AG04450 (cell line): ENCODE results near the gene SLC6A17. TPM values are rescaled to one million over a fixed set of nuclear protein-coding genes. Genes with fewer than 3 reads are reported as not detected.
A peak's percentile ranks its signal among the peaks of the same experiment; 100 is the strongest.

Experiments
- CTCF ChIA-PET: fragments of 300-600, 350-600 bp; formaldehyde crosslinking; extraction: SDS; loops from one replicate; lab custom pipeline; 2022; ENCODE audit warnings: antibody characterized with exemption, inconsistent platforms; lab: Charles Lee
- POLR2A ChIA-PET: fragments of 350-600 bp; formaldehyde crosslinking; extraction: SDS; loops from one replicate; lab custom pipeline; 2021; ENCODE audit warnings: antibody characterized with exemption, inconsistent platforms; lab: Yijun Ruan, JAX
- DNase-seq: peaks from one replicate; pipeline ENCODE4 v3.0.0-alpha.2; 2011; ENCODE audit warnings: low read depth, low spot score
- H3K27ac ChIP-seq: one replicate; pipeline ENCODE4 v1.5.1; 2012; ENCODE audit warnings: low read depth, low read length, control low read depth
- H3K27me3 ChIP-seq: one replicate; pipeline ENCODE4 v1.6.0; 2012; ENCODE audit warnings: low read length; ENCODE audit not compliant: control insufficient read depth, insufficient read depth
- H3K4me3 ChIP-seq: 2 replicates; pipeline ENCODE4 v1.5.1; 2011; ENCODE audit warnings: mild to moderate bottlenecking, low read depth, low read length, control low read depth
- H3K9me3 ChIP-seq: 2 replicates; pipeline ENCODE4 v1.5.1; 2012; ENCODE audit warnings: low read length; ENCODE audit not compliant: control insufficient read depth, insufficient read depth
- polyA plus RNA-seq: library from polyadenylated mRNA; depleted of rRNA; stranded (reverse); fragments of >200 nt; gene quantifications from 2 replicates; pipeline ENCODE4 v1.2.3, GENCODE V29; 2011
- TF ChIP-seq, protein P1 (sequence below): IDR thresholded peaks from 2 replicates; pipeline ENCODE4 v1.5.1; 2011; ENCODE audit warnings: low read depth, low read length, control low read depth, inconsistent platforms

Gene SLC6A17
- polyA plus RNA-seq, 1 experiment: 0.05 TPM

DNA sequence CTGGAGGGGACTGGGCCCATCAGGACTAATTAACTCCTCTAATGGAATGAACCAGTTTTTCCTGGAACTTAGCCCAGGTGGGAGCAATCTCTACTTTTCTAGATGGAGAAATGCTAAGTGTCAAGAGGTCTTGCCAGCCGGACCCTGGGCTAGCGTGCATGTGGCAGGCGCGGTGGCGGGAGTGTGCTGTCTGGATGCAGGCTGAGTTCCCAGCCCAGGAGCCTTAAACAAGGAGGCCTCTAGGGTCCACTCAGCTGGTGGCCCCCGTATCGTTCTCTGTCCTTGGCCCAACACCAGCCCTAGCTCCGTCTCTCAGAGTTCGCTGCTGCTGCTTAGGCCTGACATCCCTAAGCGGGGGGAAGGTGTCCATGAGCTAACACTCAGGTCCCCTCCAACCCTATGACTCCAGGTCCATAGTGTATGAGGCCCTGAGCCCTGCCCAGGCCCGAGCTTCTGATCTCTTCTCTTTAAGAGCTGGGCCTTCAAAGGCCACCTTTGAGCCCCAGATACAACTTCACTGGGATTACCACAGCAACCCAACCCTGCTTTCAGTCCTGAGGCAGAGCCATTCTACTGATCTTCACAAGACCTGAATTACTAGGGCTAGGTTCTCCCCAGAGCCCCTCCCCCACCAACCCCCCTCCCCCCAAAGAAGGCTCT, 56.1 kb downstream of the SLC6A17 start:
- DNase-seq: no peak
- ChIA-PET POLR2A (interaction anchor here (1.3 kb wide), 1 partner anchor 133 kb away, joined by 4 read pairs; the partner anchor contains the start of gene RBM15), CTCF (interaction anchor here (0.6 to 17.9 kb wide), 19 partner anchors 10 to 290 kb away, joined by 3 to 1035 read pairs (median 10); partner anchors contain the start of genes LAMTOR5 and RBM15)
- Histone ChIP-seq H3K27ac (no peak overlapping the region), H3K4me3 (no peak overlapping the region), H3K27me3 (peaks cover 6% of the 10 kb centered on the region), H3K9me3 (no peaks in the 10 kb centered on the region; the same call in 1 of the 2 replicates)
- TF ChIP-seq, protein P1, sequence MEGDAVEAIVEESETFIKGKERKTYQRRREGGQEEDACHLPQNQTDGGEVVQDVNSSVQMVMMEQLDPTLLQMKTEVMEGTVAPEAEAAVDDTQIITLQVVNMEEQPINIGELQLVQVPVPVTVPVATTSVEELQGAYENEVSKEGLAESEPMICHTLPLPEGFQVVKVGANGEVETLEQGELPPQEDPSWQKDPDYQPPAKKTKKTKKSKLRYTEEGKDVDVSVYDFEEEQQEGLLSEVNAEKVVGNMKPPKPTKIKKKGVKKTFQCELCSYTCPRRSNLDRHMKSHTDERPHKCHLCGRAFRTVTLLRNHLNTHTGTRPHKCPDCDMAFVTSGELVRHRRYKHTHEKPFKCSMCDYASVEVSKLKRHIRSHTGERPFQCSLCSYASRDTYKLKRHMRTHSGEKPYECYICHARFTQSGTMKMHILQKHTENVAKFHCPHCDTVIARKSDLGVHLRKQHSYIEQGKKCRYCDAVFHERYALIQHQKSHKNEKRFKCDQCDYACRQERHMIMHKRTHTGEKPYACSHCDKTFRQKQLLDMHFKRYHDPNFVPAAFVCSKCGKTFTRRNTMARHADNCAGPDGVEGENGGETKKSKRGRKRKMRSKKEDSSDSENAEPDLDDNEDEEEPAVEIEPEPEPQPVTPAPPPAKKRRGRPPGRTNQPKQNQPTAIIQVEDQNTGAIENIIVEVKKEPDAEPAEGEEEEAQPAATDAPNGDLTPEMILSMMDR: no peak

- no peak for DNase-seq
- Histone ChIP-seq H3K9me3 (no peaks in the 10 kb centered on the region; the same call in 1 of the 2 replicates), H3K4me3 (no peak overlapping the region), H3K27me3 (peaks cover 17% of the 10 kb centered on the region), H3K27ac (no peak overlapping the region)
- CTCF ChIA-PET: interaction anchor here (0.6 to 17.9 kb wide), 57 partner anchors 8 to 1376 kb away, joined by 3 to 1035 read pairs (median 4); partner anchors contain the start of genes LAMTOR5 and RBM15
- POLR2A ChIA-PET: interaction anchor here (1.1 to 1.3 kb wide), 3 partner anchors 130 to 288 kb away, joined by 3 to 5 read pairs (median 4); partner anchors contain the start of gene RBM15
- TF ChIP-seq, protein P1: peak; percentile 92
These were observed 57.5 kb downstream of the SLC6A17 start for GRCh38 chr1:110207831-110208230.

DNA sequence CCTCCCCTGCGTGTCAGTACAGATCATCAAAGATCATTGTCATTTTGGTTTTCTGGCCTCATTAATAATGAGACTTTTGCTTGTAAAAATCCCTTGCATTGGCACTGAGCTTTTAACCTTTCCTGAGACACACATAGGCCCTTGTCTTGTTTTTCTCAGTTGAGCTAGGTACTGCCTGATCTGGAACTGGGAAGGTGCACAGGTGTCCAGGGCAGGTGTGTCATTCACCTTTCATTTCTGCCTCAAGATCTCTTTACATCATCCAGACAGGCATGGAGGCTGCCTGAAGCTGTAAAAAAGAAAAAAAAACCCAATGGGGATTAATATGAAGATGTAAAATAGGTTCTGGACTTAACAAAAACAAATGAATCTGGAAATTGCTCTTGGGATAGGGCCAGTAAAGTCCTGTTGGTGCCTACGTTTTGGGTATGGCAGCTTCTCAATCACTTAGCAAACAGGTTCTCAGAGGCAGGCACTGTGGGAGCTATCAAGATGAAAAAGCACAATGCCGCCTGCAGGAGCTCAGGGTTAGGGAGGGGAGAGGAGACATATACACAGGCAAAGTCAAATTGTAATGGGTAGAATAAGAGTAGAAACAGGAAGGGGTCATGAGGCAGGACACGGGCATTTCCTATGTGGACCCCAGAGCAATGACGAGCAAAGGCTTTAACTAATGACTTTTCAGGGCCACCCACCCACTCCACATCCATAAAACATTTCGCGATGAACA, 58.8 kb downstream of the SLC6A17 start:
- CTCF ChIA-PET: interaction anchor here (0.5 to 17.9 kb wide), 26 partner anchors 10 to 303 kb away, joined by 3 to 1035 read pairs (median 8); partner anchors contain the start of genes LAMTOR5 and RBM15

DNA sequence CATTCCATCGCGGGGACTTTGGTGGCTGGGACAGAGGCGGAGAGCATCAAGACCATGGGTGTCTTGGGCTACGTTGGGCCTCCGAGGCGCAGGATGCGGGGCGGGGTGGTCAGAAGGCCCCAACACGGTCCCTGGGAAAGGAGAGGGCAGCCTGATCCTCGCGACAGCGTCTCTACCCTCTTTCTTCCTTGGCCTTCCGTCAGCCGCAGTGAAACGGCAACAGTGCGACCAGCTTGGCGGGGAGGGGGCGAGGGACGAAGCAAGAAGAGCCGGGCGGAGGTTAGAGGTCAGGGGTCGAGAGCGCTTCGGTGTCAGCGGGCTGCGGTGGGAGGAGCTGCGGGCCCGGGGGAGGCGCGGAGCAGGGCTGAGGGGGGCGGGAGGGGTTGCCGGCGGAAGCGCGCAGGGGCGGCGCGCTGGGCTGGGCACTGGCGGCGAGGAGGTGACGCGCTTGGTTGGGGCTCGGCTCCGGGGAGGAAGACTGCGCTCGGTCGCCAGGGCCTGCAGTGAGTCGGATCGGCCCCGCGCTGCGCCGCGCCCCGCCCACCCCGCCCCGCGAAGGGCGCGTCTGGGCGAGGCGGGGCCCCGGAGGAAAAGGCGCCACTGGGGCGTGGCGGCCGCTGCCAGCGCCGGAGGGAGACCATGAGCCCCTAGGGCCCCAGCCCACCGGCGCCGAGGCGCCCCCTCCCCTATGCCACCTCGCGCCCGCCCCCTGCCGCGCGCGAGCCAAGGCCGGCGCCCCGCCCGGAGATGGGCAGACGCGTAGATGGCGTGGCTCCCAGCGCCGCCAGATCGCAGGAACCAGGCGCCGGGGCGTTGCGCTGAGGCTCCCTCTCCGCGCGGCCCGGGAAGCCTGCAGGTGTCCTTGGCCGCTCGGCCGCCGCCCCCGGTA, 59.7 kb downstream of the SLC6A17 start, which contains the start of gene KCNC4:
Gene KCNC4, plus strand, starts transcription at position 600 of the 889 bp plus-strand sequence. CDS start 1,186 bp downstream, outside the sequence.
- Histone ChIP-seq H3K27me3 (peaks cover 28% of the 10 kb centered on the region), H3K27ac (no peak within 1 kb of the TSS), H3K9me3 (no peaks in the 10 kb centered on the region; the same call in 1 of the 2 replicates), H3K4me3 (peak within 1 kb of the TSS; percentile 60)
- ChIA-PET POLR2A (interaction anchor here (1.5 kb wide), 1 partner anchor 103 kb away, joined by 4 read pairs; no protein-coding TSS in a partner anchor), CTCF (interaction anchor here (0.5 to 17.9 kb wide), 8 partner anchors 13 to 287 kb away, joined by 4 to 1035 read pairs (median 85); partner anchors contain the start of genes LAMTOR5 and RBM15)
- TF ChIP-seq, protein P1: no peak
- no peak for DNase-seq

More for the DNA sequence above, 58.8 kb downstream of the SLC6A17 start:
- no peak for DNase-seq
- Histone ChIP-seq H3K27ac (no peak overlapping the region), H3K27me3 (peaks cover 22% of the 10 kb centered on the region), H3K9me3 (no peaks in the 10 kb centered on the region; the same call in 1 of the 2 replicates), H3K4me3 (peak overlapping the region; percentile 60)
- POLR2A ChIA-PET: interaction anchor here (1.5 kb wide), 1 partner anchor 103 kb away, joined by 4 read pairs; no protein-coding TSS in a partner anchor
- TF ChIP-seq, protein P1: no peak
